ENCODE results near the gene ADISSP.

The ADISSP gene

DNA sequence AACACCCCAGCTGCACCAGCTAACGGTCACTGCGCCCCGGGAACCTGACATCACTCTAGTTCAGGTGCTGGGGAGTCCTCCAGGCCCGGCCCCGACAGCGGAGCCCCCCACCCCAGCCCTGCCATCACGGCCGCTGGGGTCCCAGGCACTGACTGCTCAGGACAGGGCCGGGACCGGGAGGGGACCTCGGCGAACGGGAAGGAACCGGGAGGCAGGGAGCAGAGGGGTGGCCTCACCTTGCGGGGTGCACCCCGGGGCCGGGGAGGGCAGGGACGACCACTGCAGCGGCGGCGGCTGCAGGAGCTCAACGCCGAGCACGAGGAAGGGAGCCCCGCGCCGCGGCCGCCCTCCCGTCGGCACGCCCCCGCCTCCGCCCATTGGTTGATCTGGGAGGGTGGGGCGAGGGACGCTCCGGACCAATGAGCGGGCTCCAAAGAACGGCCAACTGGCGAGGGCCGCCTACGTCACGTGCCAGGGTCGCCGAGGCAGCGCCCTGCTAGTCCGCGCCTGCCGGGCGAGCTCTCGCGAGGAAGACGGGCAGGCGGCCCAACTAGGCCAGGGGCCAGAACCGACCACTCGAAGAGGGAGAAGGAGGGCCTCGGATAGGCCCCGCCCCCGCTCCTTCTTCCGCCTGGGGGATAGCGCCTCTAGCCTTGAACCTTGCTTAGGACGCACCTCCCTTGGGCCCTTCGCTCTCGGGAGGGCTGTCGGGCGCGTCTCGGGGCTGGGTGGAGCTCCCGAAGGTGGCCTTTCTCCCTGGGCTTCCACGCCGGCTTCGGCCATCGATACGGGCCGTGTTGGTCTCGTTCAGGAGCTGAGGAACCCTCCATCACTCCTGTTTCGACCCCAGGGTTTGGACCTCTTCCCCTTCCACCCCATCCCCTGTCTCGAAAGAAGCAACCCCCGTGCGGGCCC, at the start of gene ADISSP:
Gene ADISSP (minus strand): TSS at position 327 of the 915 bp plus-strand sequence. CDS start 7,653 bp downstream, outside the sequence.
- Mint-ChIP-seq H3K9me3 (no peaks in the 10 kb centered on the region), H3K27me3 (no peaks in the 10 kb centered on the region), H3K4me3 (peak within 1 kb of the TSS; percentile 91), H3K36me3 (ENCODE audit: low read depth) (peaks cover 10% of the 10 kb centered on the region), H3K4me1 (ENCODE audit: low read depth) (peaks cover 60% of the 10 kb centered on the region), H3K27ac (peak within 1 kb of the TSS; percentile 89)
- intact Hi-C loops (cut with micrococcal nuclease): loop anchor here (1.0 kb wide), 2 partner anchors 14 kb away; partner anchors contain the start of gene SPEF1

DNA sequence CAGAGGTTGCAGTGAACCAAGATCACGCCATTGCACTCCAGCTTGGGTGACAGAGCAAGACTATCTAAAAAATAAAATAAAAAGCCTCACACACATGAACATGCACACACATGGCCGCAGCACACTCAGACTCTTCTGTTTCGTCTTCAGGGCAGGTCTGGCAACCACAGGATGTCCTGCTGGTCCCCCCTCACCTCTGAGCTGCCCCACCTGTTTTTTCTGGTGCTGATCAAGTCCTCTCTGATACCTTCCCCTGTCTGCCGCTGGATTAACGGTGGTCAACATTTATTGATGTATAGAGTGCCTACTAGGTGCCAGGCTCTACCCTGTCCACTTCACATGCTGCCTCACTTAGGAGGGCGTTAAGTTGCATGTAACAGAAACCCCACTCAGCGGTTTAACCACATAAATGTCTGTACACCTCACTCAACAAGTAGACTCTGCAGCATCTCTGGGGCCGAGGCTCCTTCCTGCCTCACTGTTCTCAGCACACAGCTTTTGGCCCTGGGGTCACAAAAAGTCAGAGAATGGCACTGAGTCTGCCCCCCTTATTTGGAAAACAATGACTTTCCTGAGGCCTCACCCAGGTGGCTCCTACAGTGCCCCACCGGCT, 48.3 kb upstream of the ADISSP start:
- no peak overlapping the region for H3K4me3 Mint-ChIP-seq
- peaks cover 2% of the 10 kb centered on the region for H3K27me3 Mint-ChIP-seq
- peaks cover 13% of the 10 kb centered on the region for H3K36me3 Mint-ChIP-seq (ENCODE audit: low read depth)
- no peaks in the 10 kb centered on the region for H3K9me3 Mint-ChIP-seq
- H3K27ac Mint-ChIP-seq: peak overlapping the region; percentile 1
- intact Hi-C loops (cut with micrococcal nuclease): no loop called here
- peaks cover 50% of the 10 kb centered on the region for H3K4me1 Mint-ChIP-seq (ENCODE audit: low read depth)

DNA sequence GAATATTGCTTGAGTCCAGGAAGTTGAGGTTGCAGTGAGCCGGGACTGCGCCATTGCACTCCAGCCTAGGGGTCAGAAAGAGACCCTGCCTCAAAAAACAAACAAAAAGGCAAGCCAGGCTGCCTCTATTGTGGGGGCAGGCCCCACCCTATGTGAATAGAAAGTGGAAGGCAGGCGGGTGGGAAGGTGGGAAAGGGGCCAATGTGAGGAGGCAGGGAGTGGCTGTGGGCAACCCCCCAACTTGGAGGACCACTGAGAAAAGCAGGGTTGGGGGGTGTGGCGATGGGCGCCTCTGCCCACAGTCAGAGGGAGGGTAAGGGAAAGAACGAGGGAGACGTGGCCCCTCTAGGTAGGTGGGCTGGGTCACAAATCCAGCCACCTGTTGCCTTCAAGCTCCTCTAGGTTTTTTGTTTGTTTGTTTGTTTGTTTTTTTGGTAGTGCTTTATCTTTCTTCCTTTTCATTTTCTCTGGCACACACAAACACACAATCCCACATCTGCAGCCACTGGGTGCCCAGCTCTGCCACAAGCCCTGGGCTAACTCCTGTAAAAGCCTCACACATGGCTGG, 47.5 kb upstream of the ADISSP start:
- Mint-ChIP-seq H3K27me3 (peaks cover 2% of the 10 kb centered on the region), H3K27ac (peak overlapping the region; percentile 1), H3K4me1 (ENCODE audit: low read depth) (peaks cover 57% of the 10 kb centered on the region), H3K36me3 (ENCODE audit: low read depth) (peaks cover 6% of the 10 kb centered on the region), H3K4me3 (no peak overlapping the region), H3K9me3 (no peaks in the 10 kb centered on the region)
- intact Hi-C loops (cut with micrococcal nuclease): no loop called here

DNA sequence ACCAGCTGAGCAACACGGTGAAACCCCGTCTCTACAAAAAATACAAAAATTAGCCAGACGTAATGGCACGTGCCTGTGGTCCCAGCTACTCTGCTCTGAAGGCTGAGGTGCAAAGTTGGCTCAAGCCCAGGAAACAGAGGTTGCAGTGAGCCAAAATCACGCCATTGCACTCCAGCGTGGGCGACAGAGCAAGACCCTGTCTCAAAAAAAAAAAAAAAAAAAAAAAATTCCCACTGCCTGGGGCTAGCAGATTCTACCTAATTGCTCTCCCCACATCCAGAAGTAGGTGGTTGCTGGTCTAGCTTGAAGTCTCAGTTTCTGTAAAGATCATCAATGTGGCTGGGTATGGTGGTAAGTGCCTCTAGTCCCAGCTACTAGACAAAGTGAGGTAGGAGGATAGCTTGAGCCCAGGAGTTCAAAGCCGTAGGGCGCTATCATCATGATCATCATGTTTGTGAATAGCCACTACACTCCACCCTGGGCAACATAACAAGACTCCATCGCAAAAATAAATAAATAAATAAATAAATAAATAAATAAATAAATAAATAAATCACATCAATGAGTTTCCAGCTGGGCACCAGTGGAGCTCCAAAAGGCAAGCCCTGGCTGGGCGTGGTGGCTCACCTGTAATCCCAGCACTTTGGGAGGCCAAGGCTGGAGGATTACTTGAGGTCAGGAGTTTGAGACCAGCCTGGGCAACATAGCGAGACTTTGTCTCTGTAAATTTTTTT, 46.5 kb upstream of the ADISSP start:
- peaks cover 2% of the 10 kb centered on the region for H3K27me3 Mint-ChIP-seq

DNA sequence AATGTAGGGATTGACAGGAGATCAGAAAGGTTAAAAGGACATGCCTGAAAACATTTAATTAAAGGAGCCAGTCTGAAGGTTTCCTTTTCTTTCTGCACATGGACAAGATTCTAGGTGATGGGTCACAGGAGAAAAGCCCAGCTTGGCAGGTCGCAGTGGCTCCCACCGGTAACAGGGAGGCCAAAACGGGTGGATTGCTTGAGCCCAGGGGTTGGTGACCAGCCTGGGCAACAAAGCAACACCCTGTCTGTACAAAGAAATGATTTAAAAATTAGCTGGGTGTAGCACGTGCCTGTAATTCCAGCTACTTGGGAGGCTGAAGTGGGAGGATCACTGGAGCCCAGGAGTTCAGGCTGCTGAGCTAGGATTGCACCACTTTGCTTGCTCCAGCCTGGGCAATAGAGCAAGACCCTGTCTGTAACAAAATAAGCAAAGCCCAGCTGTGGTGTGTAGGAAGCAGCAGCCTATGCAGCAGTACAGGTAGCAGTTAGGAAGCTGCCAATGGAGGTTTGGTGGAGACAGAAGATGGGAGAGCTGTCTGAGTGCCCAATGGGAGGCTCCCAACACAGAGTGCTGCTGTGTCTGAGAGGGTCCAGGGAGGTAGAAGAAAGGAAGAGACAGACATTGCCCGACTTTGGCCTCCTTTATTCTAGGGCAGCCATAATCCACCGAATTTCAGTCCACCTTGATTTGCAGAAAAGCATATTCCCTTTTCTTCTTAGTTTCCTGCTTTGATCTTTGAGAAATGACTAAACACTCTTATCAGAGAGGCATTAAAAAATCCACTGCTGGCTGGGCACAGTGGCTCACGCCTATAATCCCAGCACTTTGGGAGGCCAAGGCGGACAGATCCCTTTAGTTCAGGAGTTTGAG, 45.7 kb upstream of the ADISSP start:
- Mint-ChIP-seq H3K4me1 (ENCODE audit: low read depth) (peaks cover 43% of the 10 kb centered on the region), H3K27me3 (peaks cover 2% of the 10 kb centered on the region), H3K4me3 (no peak overlapping the region), H3K36me3 (ENCODE audit: low read depth) (peaks cover 6% of the 10 kb centered on the region), H3K9me3 (no peaks in the 10 kb centered on the region), H3K27ac (peak overlapping the region; percentile 97)
- intact Hi-C loops (cut with micrococcal nuclease): no loop called here

More for the DNA sequence above, 46.5 kb upstream of the ADISSP start:
- Mint-ChIP-seq H3K27ac (peak overlapping the region; percentile 97), H3K4me1 (ENCODE audit: low read depth) (peaks cover 50% of the 10 kb centered on the region), H3K9me3 (no peaks in the 10 kb centered on the region), H3K36me3 (ENCODE audit: low read depth) (peaks cover 6% of the 10 kb centered on the region), H3K4me3 (no peak overlapping the region)
- intact Hi-C loops (cut with micrococcal nuclease): no loop called here

DNA sequence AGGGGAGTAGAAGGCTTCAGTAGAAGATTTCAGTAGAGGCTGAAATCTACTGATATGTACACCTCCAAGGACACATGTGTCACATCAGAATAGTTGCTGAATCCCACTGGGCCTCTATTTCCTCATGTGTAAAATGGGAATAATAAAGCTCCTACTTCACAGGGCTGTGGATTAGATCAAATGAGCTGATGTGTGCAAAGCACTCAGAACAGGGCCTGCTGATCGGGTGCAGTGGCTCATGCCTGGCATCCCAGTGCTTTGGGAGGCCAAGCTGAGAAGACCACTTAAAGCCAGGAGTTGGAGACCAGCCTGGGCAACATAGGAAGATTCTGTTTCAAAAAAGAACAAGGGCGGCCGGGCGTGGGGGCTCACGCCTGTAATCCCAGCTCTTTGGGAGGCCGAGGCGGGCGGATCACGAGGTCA, 44.7 kb upstream of the ADISSP start:
- intact Hi-C loops (cut with micrococcal nuclease): no loop called here
- H3K4me3 Mint-ChIP-seq: no peak overlapping the region
- H3K36me3 Mint-ChIP-seq (ENCODE audit: low read depth): peaks cover 6% of the 10 kb centered on the region
- peaks cover 2% of the 10 kb centered on the region for H3K27me3 Mint-ChIP-seq
- peaks cover 50% of the 10 kb centered on the region for H3K4me1 Mint-ChIP-seq (ENCODE audit: low read depth)
- H3K9me3 Mint-ChIP-seq: no peaks in the 10 kb centered on the region
- peak overlapping the region; percentile 97 for H3K27ac Mint-ChIP-seq

DNA sequence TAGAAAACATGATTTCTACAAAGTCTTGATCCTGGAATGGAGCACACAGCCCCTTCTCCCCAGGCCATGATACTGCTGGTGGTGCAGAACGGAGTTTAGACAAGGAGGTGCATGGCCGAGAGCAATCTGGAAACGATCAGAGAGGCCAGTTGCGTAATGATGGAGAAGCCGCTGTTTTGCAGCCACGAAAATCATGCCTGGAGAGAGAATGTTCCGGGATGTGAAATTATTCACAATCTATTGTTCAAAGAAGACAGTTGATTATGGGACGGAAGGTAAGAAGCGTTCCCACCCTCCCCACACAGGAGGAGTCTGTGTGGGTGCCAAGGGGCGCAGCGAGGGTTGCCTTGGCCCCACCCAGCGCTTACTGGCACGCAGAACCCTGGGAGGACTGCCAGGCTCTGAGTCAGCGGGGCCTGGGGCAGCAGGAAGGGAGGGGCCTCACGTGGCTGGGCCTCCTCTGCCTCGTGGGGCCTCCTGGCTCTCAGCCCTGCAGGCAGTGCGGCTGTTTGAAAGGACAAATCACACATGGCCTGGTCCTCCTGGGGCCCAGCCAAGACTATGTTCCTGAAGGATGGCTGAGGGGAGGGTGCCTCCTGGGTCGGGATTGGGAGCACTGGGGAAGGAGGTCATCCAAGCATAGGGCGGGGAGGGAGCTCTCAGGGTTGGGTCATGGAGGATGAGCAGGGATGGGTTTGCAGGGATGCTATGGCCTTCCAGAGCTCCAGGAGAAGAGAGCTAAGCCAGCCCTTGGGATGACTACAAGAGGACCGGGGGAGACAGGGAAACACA, 44.1 kb upstream of the ADISSP start:
- Mint-ChIP-seq H3K4me1 (ENCODE audit: low read depth) (peaks cover 56% of the 10 kb centered on the region), H3K27ac (peak overlapping the region; percentile 97), H3K36me3 (ENCODE audit: low read depth) (peaks cover 6% of the 10 kb centered on the region), H3K9me3 (no peaks in the 10 kb centered on the region), H3K27me3 (peaks cover 2% of the 10 kb centered on the region), H3K4me3 (peak overlapping the region; percentile 84)
- intact Hi-C loops (cut with micrococcal nuclease): loop anchor here (1.0 to 2.0 kb wide), 2 partner anchors 9 to 15 kb away; partner anchors contain the start of genes AP5S1 and CDC25B

DNA sequence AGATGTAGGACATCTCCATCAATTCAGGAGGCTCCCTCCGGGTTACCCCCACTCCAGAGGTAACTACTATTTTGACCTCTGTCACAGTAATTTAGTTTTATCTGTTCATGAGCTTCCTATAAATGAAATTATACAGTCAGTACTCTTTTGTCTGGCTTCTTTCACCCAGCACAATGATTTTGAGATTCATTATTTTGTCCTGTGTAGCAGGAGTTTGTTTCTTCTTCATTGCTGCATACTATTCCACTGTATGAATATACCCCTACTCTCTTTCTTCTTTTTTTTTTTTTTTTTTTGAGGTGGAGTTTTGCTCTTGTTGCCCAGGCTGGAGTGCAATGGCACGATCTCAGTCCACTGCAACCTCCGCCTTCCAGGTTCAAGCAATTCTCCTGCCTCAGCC, 41.0 kb upstream of the ADISSP start:
- Mint-ChIP-seq H3K4me1 (ENCODE audit: low read depth) (peaks cover 85% of the 10 kb centered on the region), H3K9me3 (no peaks in the 10 kb centered on the region), H3K27ac (peak overlapping the region; percentile 84), H3K27me3 (no peaks in the 10 kb centered on the region), H3K36me3 (ENCODE audit: low read depth) (peaks cover 35% of the 10 kb centered on the region), H3K4me3 (peak overlapping the region; percentile 66)
- intact Hi-C loops (cut with micrococcal nuclease): no loop called here

DNA sequence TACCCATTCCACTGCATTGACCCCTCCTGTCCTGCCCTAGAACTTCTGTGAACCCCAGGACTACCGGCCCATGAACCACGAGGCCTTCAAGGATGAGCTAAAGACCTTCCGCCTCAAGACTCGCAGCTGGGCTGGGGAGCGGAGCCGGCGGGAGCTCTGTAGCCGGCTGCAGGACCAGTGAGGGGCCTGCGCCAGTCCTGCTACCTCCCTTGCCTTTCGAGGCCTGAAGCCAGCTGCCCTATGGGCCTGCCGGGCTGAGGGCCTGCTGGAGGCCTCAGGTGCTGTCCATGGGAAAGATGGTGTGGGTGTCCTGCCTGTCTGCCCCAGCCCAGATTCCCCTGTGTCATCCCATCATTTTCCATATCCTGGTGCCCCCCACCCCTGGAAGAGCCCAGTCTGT, 37.2 kb upstream of the ADISSP start:
- intact Hi-C loops (cut with micrococcal nuclease): no loop called here
- Mint-ChIP-seq H3K27ac (peak overlapping the region; percentile 84), H3K9me3 (no peaks in the 10 kb centered on the region), H3K4me1 (ENCODE audit: low read depth) (peaks cover 74% of the 10 kb centered on the region), H3K4me3 (no peak overlapping the region), H3K27me3 (no peaks in the 10 kb centered on the region), H3K36me3 (ENCODE audit: low read depth) (peaks cover 67% of the 10 kb centered on the region)

DNA sequence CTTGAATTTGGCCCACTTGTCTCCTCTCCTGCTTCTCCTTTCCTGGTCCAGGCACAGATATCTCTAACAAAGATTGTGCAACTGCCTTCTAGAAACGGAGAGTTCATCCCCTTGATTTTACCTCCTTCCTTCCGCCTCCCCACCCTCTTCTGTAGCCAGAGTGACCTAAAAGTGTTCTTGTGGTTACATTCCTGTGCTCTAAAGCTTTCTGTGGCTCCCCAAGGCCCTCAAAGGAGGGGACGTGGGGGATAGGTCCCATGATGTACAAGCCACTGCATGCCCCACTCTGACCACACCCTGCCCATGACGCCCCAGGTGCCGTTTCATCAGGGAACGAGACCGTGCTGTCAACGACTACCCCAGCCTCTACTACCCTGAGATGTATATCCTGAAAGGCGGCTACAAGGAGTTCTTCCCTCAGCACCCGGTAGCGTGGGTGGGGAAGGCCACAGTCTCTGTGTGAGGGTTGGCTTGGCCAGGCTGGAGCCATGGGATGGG, 36.8 kb upstream of the ADISSP start:
- H3K27me3 Mint-ChIP-seq: no peaks in the 10 kb centered on the region
- no peak overlapping the region for H3K4me3 Mint-ChIP-seq
- H3K27ac Mint-ChIP-seq: peak overlapping the region; percentile 47
- H3K4me1 Mint-ChIP-seq (ENCODE audit: low read depth): peaks cover 72% of the 10 kb centered on the region
- H3K9me3 Mint-ChIP-seq: no peaks in the 10 kb centered on the region
- intact Hi-C loops (cut with micrococcal nuclease): no loop called here
- H3K36me3 Mint-ChIP-seq (ENCODE audit: low read depth): peaks cover 72% of the 10 kb centered on the region

DNA sequence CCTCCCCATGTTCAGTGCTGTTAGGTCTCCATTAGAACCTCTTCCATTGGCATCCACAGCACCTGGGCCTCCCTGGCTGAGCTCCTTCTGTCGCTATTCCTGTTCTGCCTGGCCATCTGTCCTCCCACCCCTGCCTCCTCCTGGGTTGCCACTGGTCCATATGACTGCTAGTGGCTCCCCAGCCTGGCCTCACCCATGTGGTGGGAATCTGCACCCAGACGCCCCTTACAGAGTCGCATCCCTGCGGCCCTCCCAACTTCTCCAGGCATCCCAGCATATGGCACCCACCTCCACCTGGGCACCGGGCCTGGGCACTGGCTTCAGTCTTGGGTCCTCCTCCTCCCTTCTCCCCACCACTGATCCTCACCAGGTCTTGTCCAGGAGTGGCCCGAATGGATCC, 36.3 kb upstream of the ADISSP start:
- Mint-ChIP-seq H3K4me1 (ENCODE audit: low read depth) (peaks cover 76% of the 10 kb centered on the region), H3K27me3 (no peaks in the 10 kb centered on the region), H3K4me3 (no peak overlapping the region), H3K9me3 (no peaks in the 10 kb centered on the region), H3K27ac (peak overlapping the region; percentile 47), H3K36me3 (ENCODE audit: low read depth) (peaks cover 76% of the 10 kb centered on the region)
- intact Hi-C loops (cut with micrococcal nuclease): no loop called here

DNA sequence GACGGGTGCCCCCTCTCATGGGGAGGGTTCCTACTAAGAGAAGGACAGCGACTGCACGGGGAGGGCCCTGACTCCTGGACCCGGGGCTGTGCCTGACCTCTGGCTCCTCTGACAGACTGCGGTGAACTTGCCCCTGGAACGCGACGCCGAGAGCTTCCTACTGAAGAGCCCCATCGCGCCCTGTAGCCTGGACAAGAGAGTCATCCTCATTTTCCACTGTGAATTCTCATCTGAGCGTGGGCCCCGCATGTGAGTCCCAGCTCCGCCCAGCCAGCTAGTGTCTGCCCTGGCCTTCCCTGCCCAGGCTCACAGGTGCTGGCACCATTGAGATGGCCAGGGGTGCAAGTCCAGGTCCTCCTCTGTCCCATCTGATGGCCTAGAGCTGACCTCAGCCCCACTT, 35.7 kb upstream of the ADISSP start:
- intact Hi-C loops (cut with micrococcal nuclease): no loop called here
- H3K27me3 Mint-ChIP-seq: no peaks in the 10 kb centered on the region
- H3K4me3 Mint-ChIP-seq: no peak overlapping the region
- H3K4me1 Mint-ChIP-seq (ENCODE audit: low read depth): peaks cover 81% of the 10 kb centered on the region
- peaks cover 82% of the 10 kb centered on the region for H3K36me3 Mint-ChIP-seq (ENCODE audit: low read depth)
- H3K27ac Mint-ChIP-seq: peak overlapping the region; percentile 47
- H3K9me3 Mint-ChIP-seq: no peaks in the 10 kb centered on the region
